ENCODE data around the gene DNAJC11. TPM values are rescaled to one million over a fixed set of nuclear protein-coding genes. Genes with fewer than 3 reads are reported as not detected.

Gene DNAJC11
- total RNA-seq, 1 experiment from 2014 or later: 61.0 TPM

DNA sequence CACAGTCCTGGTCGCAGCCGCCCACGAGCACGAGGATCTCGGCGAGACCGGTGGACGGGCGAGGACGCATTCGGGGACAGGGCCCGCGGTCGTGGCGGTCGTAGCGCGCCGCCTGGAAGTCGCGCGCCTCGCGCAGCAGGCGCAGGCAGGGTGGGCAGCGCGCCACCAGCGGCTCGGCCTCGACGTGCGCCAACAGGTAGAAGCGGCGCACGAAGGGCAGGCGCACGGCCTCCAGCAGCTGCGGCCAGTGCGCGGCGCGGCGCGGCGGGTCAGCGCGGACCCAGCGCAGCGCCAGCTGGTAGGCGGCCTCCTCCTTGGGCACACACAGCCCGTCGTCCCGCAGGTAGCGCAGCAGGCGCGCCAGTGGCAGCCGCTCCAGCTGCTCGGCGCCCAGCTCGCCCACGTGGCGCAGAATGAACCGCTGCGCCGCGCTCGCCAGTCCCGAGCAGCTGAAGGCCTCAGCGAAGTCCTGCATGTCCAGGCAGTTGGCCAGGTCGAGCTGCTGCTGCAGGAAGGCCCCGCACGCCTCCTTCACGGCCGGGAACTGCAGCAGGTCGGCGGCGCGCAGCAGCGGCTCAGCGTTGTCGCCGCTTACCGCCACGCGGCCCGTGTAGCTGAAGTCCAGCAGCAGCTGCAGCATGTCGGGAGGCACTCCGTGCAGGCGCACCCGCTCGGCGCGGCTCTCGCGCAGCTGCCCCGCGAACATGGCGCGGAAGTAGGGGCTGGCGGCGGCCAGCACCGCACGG is 99.5 kb downstream of the DNAJC11 start:
- Mint-ChIP-seq H3K27me3 (ENCODE audit: insufficient read depth, unreplicated experiment) (no peaks in the 10 kb centered on the region), H3K27ac (ENCODE audit: unreplicated experiment) (peak overlapping the region; percentile 97), H3K4me3 (ENCODE audit: unreplicated experiment) (peak overlapping the region; percentile 96), H3K4me1 (ENCODE audit: low read depth, unreplicated experiment) (no peaks in the 10 kb centered on the region), H3K9me3 (ENCODE audit: unreplicated experiment) (no peaks in the 10 kb centered on the region), H3K36me3 (ENCODE audit: insufficient read depth, unreplicated experiment) (peaks cover 50% of the 10 kb centered on the region)
- BruUV-seq (replicated peaks): no TSS peak
- CTCF ChIA-PET: interaction anchor here (0.5 to 0.6 kb wide), 2 partner anchors 54 to 192 kb away, joined by 3 to 6 read pairs; no protein-coding TSS in a partner anchor
- peak in 1 of 2 experiments; percentile 38 for DNase-seq
- TF ChIP-seq CTCF (IDR thresholded peaks at IDR 0.05; ENCODE audit: insufficient read depth in 1 of 2, low read depth in 1 of 2, low read length in 1 of 2, severe bottlenecking in 1 of 2, unreplicated experiment in 1 of 2): no peak
- Histone ChIP-seq H3K4me3 (ENCODE audit: low read depth, low read length) (peak overlapping the region; percentile 56), H3K36me3 (ENCODE audit: control insufficient read depth, insufficient read depth, low read length) (peaks cover 6% of the 10 kb centered on the region), H3K9me3 (no peaks in the 10 kb centered on the region), H3K27me3 (replicated peaks; ENCODE audit: control insufficient read depth, insufficient read depth, low read length) (no peaks in the 10 kb centered on the region), H3K4me1 (peaks cover 9% of the 10 kb centered on the region; the same call in 1 of the 2 replicates)
- intact Hi-C loops (cut with micrococcal nuclease; ENCODE audit: unreplicated experiment): loop anchor here (10.0 kb wide), 2 partner anchors 47 to 107 kb away; partner anchors contain the start of genes NOL9, PLEKHG5 and TAS1R1
- POLR2A ChIA-PET: interaction anchor here (0.6 to 1.0 kb wide), 2 partner anchors 14 to 80 kb away, joined by 3 to 4 read pairs; no protein-coding TSS in a partner anchor

- Mint-ChIP-seq H3K27ac (ENCODE audit: unreplicated experiment) (peak overlapping the region; percentile 97), H3K4me1 (ENCODE audit: low read depth, unreplicated experiment) (no peaks in the 10 kb centered on the region), H3K4me3 (ENCODE audit: unreplicated experiment) (peak overlapping the region; percentile 96), H3K9me3 (ENCODE audit: unreplicated experiment) (no peaks in the 10 kb centered on the region), H3K36me3 (ENCODE audit: insufficient read depth, unreplicated experiment) (peaks cover 58% of the 10 kb centered on the region), H3K27me3 (ENCODE audit: insufficient read depth, unreplicated experiment) (no peaks in the 10 kb centered on the region)
- Histone ChIP-seq H3K4me1 (peaks cover 9% of the 10 kb centered on the region; the same call in 1 of the 2 replicates), H3K36me3 (ENCODE audit: control insufficient read depth, insufficient read depth, low read length) (peaks cover 6% of the 10 kb centered on the region), H3K27me3 (replicated peaks; ENCODE audit: control insufficient read depth, insufficient read depth, low read length) (no peaks in the 10 kb centered on the region), H3K4me3 (ENCODE audit: low read depth, low read length) (peak overlapping the region; percentile 56), H3K9me3 (no peaks in the 10 kb centered on the region)
- DNase-seq: no peak
- ChIA-PET POLR2A (interaction anchor here (0.6 to 1.0 kb wide), 2 partner anchors 14 to 79 kb away, joined by 3 to 4 read pairs; no protein-coding TSS in a partner anchor), CTCF (interaction anchor here (0.5 kb wide), 1 partner anchor 191 kb away, joined by 6 read pairs; no protein-coding TSS in a partner anchor)
- BruUV-seq (replicated peaks): no TSS peak
- intact Hi-C loops (cut with micrococcal nuclease; ENCODE audit: unreplicated experiment): loop anchor here (10.0 kb wide), 2 partner anchors 46 to 106 kb away; partner anchors contain the start of genes NOL9, PLEKHG5 and TAS1R1
- no peak for TF ChIP-seq CTCF (IDR thresholded peaks at IDR 0.05; ENCODE audit: insufficient read depth in 1 of 2, low read depth in 1 of 2, low read length in 1 of 2, severe bottlenecking in 1 of 2, unreplicated experiment in 1 of 2)
Observed at GRCh38 chr1:6601049-6601922, 100.3 kb downstream of the DNAJC11 start.
